Measurements from ENCODE around the gene ST6GAL1.

- TF ChIP-seq EZH2 (IDR thresholded peaks at IDR 0.05; ENCODE audit: insufficient read depth, low read length), result no peak
- no peak for TF ChIP-seq CTCF (IDR thresholded peaks at IDR 0.05; ENCODE audit: insufficient read depth, low read depth, low read length)
Measured at GRCh38 chr3:186940967-186941366, 10.6 kb downstream of the ST6GAL1 start.

Measured in astrocyte (in vitro differentiated cells and primary cell).